Muscle of leg (tissue), 11 donors: Measurements from ENCODE around the gene COL16A1. TPM values are rescaled to one million over a fixed set of nuclear protein-coding genes. Genes with fewer than 3 reads are reported as not detected.
A peak's percentile ranks its signal among the peaks of the same experiment; 100 is the strongest.

ENCODE experiments used
- DNase-seq: peaks from one replicate; pipeline ENCODE4 v3.0.0; 2013
- H3K27ac ChIP-seq: one replicate; pipeline ENCODE4 v1.5.1; 2013; ENCODE audit warnings: mild to moderate bottlenecking, low read length, control low read depth
- H3K27me3 ChIP-seq: one replicate; pipeline ENCODE4 v1.6.1; 2013; ENCODE audit warnings: low read length; ENCODE audit not compliant: control insufficient read depth, insufficient read depth
- H3K36me3 ChIP-seq: one replicate; pipeline ENCODE4 v1.6.1; 2013; ENCODE audit warnings: low read length; ENCODE audit not compliant: control insufficient read depth, insufficient read depth
- H3K4me1 ChIP-seq: one replicate; pipeline ENCODE4 v1.6.1; 2013; ENCODE audit warnings: low read length; ENCODE audit not compliant: control insufficient read depth, insufficient read depth
- H3K4me3 ChIP-seq: one replicate; pipeline ENCODE4 v1.5.1; 2013; ENCODE audit warnings: low read length, control low read depth
- H3K9me3 ChIP-seq: replicated peaks from 2 replicates; pipeline ENCODE4 v1.6.1; 2013; ENCODE audit warnings: low read depth, low read length; ENCODE audit not compliant: control insufficient read depth
- WGBS: methylation state at CpG from one replicate; pipeline ENCODE4 v1.1.5; 2013; ENCODE audit warnings: missing lambda C conversion rate; ENCODE audit not compliant: insufficient coverage; 5-methylcytosine and 5-hydroxymethylcytosine counted together
- polyA plus RNA-seq, 8 donors: library from polyadenylated mRNA; unstranded; fragments of 120-200 nt; gene quantifications; one replicate each; pipeline versions ENCODE4 v1.2.1 to v1.2.3, GENCODE V29; 2013; ENCODE audit warnings: inconsistent platforms in 1 of 8, low replicate concordance in 1 of 8; ENCODE audit not compliant: insufficient read length in 8 of 8, insufficient read depth in 1 of 8
- total RNA-seq: library from RNA; stranded (reverse); fragments of 120-200 nt; gene quantifications from one replicate; pipeline ENCODE4 v1.2.4, GENCODE V29; 2013

The COL16A1 gene
- total and polyA plus RNA-seq, 9 donors = 96.2 to 245 (median 136) TPM

DNA sequence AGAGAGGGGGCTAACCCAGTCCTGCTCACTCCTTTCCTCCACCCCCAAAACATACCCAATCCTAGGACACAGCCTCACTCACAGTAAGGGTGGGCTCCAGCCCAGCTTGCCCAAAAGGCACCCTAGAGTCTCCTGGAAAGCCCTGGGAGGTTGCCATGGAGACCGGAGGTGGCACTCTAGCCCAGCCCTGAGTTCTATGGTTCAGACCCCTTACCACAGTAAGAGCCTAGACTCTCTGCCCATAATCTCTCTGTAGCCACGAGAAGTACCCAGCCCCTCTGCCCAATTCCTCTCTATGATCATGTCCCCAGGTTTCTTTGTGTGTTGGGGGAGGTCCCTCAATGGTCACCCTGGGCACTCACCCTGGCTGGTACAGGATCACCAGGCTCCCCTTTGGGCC, 14.4 kb downstream of the COL16A1 start:
- Histone ChIP-seq H3K4me1 (peaks cover 23% of the 10 kb centered on the region), H3K4me3 (no peak overlapping the region), H3K36me3 (peaks cover 51% of the 10 kb centered on the region), H3K27me3 (no peaks in the 10 kb centered on the region), H3K9me3 (no peaks in the 10 kb centered on the region), H3K27ac (no peak overlapping the region)
- WGBS = no CpG with 5 or more reads among the region's 2 CpGs
- DNase-seq = no peak

DNA sequence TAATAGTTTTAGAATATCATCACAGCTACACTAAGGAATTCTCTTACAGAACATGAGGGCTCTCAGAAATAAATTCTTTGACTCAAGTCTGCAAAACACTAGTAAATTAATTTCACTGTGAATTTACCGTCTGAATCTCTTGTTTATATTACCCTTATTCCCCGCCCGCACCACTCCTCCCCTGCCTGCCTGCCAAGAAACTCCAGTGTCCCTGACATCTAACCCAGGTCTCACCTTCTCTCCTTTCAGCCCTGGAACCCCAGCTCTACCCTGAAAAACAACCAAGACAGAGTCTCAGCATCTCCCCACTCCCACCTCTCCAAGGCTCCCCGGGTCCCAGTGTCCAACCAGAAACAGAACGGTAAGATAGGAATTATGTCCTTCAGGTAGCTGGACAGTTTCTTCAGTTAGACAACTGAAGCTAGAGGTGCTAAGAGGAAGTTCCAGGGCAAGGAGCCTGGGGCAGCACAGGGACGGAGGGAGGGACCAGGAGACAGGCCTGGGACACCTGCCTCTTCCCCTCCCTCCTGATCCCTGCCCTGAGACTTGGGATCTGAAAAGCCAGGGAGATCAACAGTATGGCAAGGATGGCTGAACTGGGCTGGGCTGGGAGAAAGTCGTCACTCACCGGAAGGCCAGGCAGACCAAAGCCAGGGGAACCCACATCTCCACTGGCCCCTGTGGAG, 15.4 kb downstream of the COL16A1 start:
- Histone ChIP-seq H3K36me3 (peaks cover 50% of the 10 kb centered on the region), H3K27me3 (no peaks in the 10 kb centered on the region), H3K9me3 (no peaks in the 10 kb centered on the region), H3K4me3 (no peak overlapping the region), H3K4me1 (peaks cover 13% of the 10 kb centered on the region), H3K27ac (no peak overlapping the region)
- DNase-seq = no peak
- WGBS = 47% methylated on average over 5 of the region's 8 CpGs

DNA sequence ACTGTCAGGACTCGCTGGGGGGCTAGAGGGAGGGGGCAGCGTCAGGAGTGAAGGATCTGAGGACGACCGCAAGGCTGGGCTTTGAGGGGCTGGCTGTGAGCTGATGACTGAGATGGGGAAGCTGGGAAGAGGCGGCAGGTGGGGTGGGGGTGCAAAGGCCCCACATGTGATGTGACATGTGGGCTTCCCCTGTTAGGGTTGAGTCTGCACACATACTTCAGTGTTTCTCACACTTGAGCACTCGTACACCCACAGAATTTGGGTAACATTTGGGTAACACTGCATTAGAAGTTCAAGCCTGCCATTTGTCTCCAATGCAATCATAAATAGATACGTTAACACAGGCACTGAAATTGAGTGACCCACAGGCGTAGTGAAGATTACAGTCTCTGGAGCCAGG, 16.2 kb downstream of the COL16A1 start:
- Histone ChIP-seq H3K4me3 (no peak overlapping the region), H3K36me3 (peaks cover 54% of the 10 kb centered on the region), H3K27me3 (no peaks in the 10 kb centered on the region), H3K27ac (no peak overlapping the region), H3K9me3 (no peaks in the 10 kb centered on the region), H3K4me1 (peaks cover 8% of the 10 kb centered on the region)
- DNase-seq = no peak
- WGBS = 63% methylated on average over 3 of the region's 8 CpGs

DNA sequence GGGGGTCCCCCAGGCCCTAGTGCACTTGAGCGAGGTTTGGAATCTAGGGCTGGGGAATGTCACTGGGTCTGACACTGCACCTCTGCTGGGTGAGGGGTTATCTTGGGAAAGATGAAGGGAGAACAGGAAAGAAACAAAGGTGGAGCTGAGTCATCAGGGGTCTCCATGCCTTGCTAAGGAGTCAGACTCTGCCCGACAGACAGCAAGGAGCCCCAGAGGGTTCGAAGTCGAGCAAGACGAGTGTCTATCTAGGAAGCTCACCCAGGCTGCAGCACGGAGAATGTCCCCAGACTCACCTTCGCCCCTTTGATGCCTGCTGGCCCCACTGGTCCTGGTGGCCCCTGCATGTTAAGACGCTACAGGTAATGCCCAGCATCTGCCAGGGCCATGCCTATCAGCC, 18.0 kb downstream of the COL16A1 start:
- 77% methylated on average over 8 of the region's 8 CpGs for WGBS
- H3K4me1 ChIP-seq = peaks cover 17% of the 10 kb centered on the region
- no peaks in the 10 kb centered on the region for H3K27me3 ChIP-seq
- no peak for DNase-seq
- no peaks in the 10 kb centered on the region for H3K9me3 ChIP-seq
- no peak overlapping the region for H3K4me3 ChIP-seq
- peaks cover 51% of the 10 kb centered on the region for H3K36me3 ChIP-seq
- H3K27ac ChIP-seq = no peak overlapping the region

DNA sequence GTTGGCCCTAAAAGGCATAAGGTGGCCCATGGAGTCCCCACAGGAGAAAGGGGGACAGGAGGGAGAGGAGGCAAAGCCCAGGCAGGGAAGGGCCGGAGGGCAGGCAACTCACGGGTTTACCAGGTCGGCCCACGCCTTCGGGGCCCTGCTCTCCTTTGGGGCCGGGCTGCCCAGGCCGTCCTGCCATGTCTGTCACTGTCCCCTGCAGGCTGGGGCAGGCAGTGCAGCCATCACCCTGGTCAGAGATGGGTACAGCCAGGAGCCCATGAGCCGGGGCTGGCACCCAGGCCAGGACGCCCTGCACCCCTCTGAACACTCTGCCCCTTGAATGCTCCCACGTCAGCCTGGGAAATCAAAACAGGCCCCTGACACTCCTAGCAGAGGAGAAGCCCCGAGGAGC, 19.8 kb downstream of the COL16A1 start:
- Histone ChIP-seq H3K27ac (no peak overlapping the region), H3K9me3 (no peaks in the 10 kb centered on the region), H3K36me3 (peaks cover 59% of the 10 kb centered on the region), H3K4me3 (no peak overlapping the region), H3K27me3 (no peaks in the 10 kb centered on the region), H3K4me1 (peaks cover 22% of the 10 kb centered on the region)
- DNase-seq = no peak
- WGBS = 76% methylated on average over 11 of the region's 11 CpGs

DNA sequence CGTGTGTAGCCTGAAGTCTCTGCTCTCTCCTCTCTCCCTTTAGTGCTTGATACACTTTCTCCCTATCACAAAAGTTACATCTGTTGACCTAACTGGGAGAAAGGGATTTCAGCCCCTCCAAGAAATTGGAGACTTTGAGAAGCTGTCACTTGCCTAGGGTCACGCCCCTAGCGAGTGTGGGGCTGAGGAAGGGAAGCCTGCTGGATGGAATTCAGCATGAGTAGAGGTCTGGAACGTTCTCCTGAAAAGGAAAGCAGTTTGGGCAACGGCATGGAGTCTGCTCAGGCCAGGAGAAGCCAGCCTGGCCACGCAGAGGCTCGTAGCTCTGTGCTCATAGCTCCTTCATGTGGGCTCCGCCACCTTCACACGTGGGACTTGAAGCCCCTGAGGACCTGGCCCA, 22.4 kb downstream of the COL16A1 start:
- Histone ChIP-seq H3K27ac (peak overlapping the region; percentile 9), H3K27me3 (peaks cover 2% of the 10 kb centered on the region), H3K4me3 (no peak overlapping the region), H3K4me1 (peaks cover 22% of the 10 kb centered on the region), H3K36me3 (peaks cover 53% of the 10 kb centered on the region), H3K9me3 (no peaks in the 10 kb centered on the region)
- WGBS = 38% methylated on average over 8 of the region's 9 CpGs
- no peak for DNase-seq

DNA sequence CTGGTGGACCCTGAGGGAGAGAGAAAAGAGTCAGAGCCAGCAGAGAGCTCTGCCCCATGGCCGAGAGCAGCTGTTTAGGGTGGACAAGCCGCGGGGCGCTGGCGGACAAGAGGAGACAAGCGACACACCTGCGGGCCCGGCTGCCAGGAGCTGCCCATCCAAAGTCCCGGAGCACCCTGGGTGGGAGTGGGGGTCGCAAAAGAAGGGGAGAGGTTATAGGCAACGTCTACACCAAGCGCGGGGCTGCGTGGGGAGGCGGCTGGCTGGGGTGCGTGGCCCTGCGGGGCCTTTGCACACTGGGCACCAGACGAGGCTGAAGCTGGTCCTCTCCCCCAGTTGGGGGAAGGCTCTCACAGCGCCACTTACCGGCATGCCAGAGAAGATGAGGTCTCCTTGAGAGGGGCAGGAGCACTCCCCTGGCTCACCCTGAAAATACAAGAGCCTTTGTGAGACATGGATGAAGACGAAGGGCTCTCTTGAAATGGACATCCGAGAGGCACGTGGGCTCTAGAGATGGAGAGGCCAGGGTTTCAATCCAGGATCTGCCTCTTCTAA, 24.1 kb downstream of the COL16A1 start:
- Histone ChIP-seq H3K9me3 (no peaks in the 10 kb centered on the region), H3K36me3 (peaks cover 42% of the 10 kb centered on the region), H3K27me3 (peaks cover 2% of the 10 kb centered on the region), H3K27ac (no peak overlapping the region), H3K4me1 (peaks cover 35% of the 10 kb centered on the region), H3K4me3 (no peak overlapping the region)
- 88% methylated on average over 21 of the region's 23 CpGs for WGBS
- no peak for DNase-seq

- DNase-seq = no peak
- WGBS = 75% methylated on average over 1 of the region's 2 CpGs
- Histone ChIP-seq H3K9me3 (no peaks in the 10 kb centered on the region), H3K36me3 (peaks cover 37% of the 10 kb centered on the region), H3K4me1 (peaks cover 41% of the 10 kb centered on the region), H3K4me3 (no peak overlapping the region), H3K27me3 (peaks cover 2% of the 10 kb centered on the region), H3K27ac (no peak overlapping the region)
These were observed 24.7 kb downstream of the COL16A1 start for GRCh38 chr1:31679091-31679490.

GRCh38 chr1:31678681-31679080, 25.1 kb downstream of the COL16A1 start:
- H3K4me3 ChIP-seq = no peak overlapping the region
- H3K27me3 ChIP-seq = peaks cover 2% of the 10 kb centered on the region
- DNase-seq = no peak
- H3K36me3 ChIP-seq = peaks cover 35% of the 10 kb centered on the region
- H3K9me3 ChIP-seq = no peaks in the 10 kb centered on the region
- no peak overlapping the region for H3K27ac ChIP-seq
- 86% methylated on average over 4 of the region's 4 CpGs for WGBS
- H3K4me1 ChIP-seq = peaks cover 45% of the 10 kb centered on the region

GRCh38 chr1:31677949-31678348, 25.9 kb downstream of the COL16A1 start:
- H3K27ac ChIP-seq = no peak overlapping the region
- peaks cover 2% of the 10 kb centered on the region for H3K27me3 ChIP-seq
- no peaks in the 10 kb centered on the region for H3K9me3 ChIP-seq
- H3K4me1 ChIP-seq = peaks cover 53% of the 10 kb centered on the region
- WGBS = 54% methylated on average over 4 of the region's 6 CpGs
- DNase-seq = no peak
- no peak overlapping the region for H3K4me3 ChIP-seq
- H3K36me3 ChIP-seq = peaks cover 34% of the 10 kb centered on the region
